ENCODE measurements around the gene TMEM205.
"Not testable (repeated sequence)": the region's sequence is repeated elsewhere in the genome, so short reads cannot be mapped to it uniquely, and the experiment has no call there.

TMEM205 gene

DNA sequence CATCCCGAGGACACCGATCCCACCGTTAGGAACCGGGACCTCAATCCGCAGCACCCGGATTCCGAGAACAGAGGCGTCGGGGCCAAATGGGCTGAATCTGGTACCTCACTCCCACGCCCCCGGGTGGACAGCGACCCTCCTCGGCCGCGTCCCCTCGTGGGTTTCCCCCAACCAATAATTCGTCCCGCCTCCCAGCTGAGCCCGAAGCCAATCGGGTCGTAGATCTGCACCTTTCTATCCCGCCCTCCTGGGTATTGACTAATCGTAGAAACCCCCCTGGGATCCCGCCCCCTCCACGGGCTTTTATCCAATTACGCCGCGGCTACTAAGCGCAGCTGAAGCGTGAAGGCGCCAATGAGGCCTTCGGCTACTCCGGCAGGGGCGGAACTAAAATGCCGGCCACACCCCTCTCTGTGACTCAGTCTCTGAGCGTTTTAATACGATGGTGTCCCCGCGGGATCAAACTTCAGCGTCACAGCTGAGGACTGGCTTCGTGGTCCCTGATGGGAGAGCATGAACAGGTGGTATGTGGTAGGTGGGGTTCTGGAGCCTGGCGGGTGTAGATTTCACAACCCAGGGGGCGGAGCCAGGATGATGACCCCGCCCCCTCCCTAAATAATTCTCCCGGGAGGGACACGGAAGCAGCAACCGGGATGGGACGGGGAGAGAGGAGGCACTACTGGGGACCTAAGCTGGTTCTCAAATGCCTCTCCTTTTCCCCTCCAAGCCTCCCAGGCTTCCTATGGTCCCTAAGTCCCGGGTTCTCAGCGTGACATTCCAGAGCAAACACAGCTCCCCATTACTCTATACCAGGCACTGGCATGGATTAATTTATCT, at the start of gene TMEM205, which contains the start of gene CCDC159:
TSS of gene TMEM205 (minus strand) at position 165 of the 837 bp plus-strand sequence. CDS start 649 bp downstream, outside the sequence.
TSS of gene CCDC159 (plus strand) at position 416 of the 837 bp plus-strand sequence. CDS start at position 504, 88 bp downstream.
- DNase-seq (ENCODE audit: low read depth in 1 of 2, low spot score in 1 of 2) = peak; percentile 94 to 96

DNA sequence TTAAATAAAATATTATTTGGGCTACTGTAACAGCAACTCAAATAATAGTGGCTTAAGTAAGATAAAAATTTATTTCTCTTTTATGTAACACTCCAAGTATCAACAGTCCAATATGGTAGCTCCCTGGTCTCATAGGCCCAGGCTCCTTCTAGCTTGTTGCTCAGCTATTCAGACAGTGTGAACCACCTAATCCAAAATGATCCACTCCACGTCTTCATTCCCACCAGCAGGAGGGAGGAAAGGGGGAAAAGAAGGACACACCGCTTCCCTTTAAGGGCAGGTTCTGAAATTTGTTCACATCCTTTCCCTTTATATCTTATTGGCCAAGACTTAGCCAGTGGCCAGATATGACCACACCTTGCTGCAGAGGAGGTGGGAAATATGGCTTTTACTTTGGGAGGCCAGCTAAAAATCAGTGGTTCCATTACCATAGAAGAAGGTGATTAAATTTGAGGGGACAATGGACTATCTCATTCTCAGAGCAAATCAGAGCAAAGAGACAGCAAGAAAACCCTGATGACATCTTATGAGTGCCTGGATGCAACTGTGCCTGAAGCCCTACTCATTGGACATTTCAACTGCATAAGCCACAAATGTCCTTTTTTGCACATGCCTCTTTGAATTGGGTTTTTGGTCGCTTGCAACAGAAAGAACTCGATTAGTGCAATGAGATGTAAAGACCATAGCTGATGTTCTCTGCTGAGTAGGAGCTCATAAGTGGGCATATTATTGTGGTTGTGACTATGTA, 45.0 kb upstream of the TMEM205 start:
- DNase-seq (ENCODE audit: low read depth in 1 of 2, low spot score in 1 of 2) = no peak

DNA sequence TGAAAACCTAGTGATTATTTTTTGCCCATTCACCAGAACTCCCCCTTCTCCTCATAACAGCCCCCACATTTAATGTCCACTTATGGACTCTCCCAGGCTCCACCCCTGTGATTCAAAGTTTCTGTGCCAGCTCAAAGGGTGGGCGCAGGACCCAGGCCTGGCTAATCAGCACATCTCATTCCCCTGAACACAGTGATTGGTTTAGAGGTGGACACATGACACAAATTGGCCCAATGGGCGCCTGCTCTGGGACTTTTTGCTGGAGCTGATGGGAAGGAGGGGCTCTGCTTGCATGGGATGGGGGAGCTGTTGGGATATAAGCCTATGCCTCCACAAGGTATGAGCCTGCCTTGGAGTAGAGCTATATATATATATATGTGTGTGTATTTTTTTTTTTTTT, 44.3 kb upstream of the TMEM205 start:
- no peak for DNase-seq (ENCODE audit: low read depth in 1 of 2, low spot score in 1 of 2)

DNA sequence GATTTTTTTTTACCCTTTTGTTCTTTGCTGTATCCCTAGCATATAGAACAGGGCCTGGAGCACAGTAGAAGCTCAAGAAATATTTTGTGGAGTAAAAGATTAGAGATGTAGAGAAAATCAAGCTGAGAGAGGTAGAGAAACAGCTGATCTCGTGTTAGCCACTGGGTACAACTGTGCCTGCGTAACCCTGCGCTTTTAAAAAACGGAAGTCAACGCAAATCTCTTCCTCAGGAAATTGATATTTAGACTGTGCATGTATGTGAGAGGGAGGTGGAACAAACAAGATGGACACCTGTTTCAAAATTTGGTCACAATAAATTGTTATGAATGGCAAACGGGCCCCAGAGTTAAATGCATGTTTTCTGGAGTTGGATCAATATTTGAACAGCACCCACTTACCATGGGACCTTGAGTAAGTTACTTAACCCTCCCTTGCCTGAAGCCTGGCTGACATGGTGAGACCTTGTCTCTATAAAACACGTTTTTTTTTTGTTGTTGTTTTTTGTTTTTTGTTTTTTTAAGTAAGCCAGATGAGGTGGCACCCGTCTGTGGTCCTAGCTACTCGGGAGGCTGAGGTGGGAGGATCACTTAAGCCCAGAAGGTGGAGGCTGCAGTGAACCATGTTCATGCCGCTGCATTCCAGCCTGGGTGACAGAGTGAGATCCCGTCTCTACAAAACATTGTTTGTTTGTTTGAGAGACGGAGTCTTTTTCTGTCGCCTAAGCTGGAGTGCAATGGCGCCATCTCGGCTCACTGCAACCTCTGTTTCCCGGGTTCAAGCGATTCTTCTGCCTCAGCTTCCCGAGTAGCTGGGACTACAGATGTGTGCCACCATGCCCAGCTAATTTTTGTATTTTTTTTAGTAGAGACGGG, 41.3 kb upstream of the TMEM205 start:
- no peak for DNase-seq (ENCODE audit: low read depth in 1 of 2, low spot score in 1 of 2)

DNA sequence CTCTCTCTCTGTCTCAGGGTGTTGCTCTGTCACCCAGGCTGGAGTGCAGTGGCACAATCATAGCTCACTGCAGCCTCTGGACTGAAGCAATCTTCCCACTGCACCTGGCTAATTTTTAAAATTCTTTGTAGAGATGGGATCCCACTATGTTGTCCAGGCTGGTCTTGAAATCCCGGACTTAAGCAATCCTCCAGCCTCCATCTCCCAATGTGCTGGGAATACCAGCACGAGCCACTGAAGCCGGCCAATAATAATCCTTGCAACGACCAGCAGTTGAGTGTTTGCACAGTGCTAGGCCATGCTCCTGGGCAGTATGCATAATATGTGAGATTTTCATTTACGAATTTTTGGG, 38.7 kb upstream of the TMEM205 start:
- no peak for DNase-seq (ENCODE audit: low read depth in 1 of 2, low spot score in 1 of 2)

DNA sequence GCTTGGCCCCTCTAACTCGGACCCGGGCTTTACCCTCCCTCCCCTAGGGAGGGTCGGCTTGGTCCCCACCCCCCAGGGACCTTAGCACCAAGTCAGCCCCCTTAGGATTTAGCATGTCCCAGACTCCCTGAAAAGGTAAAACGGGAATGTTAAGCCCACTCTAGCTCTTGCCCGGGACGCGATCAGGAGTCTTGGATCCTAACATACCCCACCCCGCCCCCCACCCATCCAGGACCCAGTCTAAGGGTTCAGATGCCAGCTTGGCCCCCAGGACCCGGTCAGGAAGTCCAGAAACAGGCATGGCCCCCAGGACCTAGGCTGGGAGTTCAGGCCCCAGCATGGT, 37.6 kb upstream of the TMEM205 start:
- DNase-seq (ENCODE audit: low read depth in 1 of 2, low spot score in 1 of 2) = no peak

DNA sequence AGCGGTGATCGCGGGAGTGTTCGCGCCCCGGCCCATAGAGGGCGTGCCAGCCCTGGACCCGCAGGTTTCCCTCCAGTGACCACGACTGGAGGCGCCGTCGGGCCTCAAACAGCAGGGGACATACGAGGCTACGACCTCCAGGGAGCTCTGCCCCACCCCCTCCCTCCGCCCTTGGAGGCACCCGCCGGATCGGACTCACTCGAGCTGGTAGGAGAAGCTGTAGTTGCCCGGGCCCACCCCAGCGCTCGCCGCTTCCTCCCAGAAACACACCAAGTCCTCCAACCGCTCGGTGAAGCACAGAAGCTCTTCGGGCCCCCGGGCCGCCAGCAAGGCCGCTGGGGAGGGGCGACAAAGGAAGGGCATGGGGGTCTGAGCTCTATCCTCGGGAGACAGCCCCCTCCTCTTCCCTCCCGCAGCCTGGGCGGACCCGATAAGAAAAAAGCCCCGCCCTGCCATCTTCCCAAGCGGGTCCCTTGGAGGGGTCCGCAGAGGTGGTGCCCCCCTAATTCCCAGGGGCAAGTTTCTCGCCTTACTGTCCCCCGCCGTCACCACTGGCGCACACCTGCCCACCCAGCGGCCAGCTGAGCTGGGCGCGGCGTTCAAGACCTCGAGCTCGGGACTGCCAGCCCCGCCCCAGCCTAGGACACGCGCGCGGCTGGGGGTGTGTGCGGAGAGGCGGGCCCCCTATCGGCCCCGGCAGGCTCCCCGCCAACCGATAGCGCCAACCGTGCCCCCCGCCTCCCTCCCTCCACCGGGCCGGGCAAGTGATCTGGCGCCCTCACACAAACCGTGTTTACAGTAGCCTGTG, 37.0 kb upstream of the TMEM205 start:
- DNase-seq (ENCODE audit: low read depth in 1 of 2, low spot score in 1 of 2) = peak in 1 of 2 donors; percentile 27

DNA sequence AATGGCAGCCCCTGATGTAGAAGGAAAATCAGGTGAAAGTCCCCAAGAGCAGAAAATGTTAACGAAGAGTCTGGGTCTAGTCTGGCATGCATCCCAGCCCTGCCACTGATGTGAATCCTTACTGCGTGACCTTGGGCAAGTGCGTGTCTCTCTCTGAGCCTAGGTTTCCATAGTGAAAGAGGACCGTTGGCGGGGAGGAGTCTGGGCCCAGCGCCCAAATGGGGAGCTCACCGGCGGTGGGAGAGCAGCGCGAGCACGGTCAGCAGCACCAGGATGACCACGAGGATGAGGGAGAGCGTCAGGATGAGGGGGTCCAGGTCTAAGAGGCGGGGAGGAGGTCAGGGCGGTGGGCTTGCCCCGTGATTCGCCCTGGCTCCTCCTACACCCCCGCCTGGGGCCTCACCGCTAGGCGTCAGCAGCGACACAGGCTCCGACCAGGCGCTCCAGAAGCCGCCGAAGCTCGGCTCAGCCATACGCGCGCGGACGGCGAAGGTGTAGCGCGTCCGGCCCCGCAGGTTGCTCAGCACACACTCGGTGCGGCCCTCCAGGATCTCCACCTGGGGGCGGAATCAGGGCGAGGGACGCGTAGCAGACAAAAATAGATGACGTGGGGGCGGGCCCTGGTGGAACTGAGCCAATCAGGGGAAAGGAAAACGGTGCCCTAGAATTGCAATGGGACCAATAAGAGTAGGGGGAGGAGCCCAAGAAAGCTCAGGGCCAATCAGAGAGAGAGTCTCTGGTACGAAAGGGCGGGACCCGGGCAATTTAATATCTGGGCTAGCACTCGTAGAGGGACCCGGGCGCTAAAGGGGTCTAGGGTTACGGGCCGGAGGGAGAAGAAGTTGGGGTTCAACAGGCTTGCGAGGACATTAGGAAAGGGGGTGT, 34.8 kb upstream of the TMEM205 start:
- peak; percentile 90 to 95 for DNase-seq (ENCODE audit: low read depth in 1 of 2, low spot score in 1 of 2)

DNA sequence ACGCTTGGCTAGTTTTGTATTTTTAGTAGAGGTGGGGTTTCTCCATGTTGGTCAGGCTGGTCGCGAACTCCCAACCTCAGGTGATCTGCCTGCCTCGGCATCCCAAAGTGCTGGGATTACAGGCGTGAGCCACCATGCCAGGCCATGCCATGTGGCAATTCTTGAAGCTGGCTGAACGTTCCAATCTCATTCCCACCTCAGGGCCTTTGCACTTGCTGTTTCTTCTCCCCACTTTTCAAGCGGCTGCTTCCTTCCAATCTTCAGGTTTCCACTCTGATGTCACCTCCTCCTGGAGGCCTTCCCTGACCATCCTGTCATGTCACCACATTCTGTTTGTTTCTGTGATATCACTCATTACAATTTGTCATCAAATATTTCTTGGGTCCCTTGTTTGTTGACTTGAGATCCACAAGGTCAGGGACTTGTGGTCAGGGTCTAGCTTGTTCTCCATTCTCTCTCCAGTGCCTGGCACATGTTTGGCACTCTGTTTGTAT, 33.8 kb upstream of the TMEM205 start:
- DNase-seq (ENCODE audit: low read depth in 1 of 2, low spot score in 1 of 2) = no peak

DNA sequence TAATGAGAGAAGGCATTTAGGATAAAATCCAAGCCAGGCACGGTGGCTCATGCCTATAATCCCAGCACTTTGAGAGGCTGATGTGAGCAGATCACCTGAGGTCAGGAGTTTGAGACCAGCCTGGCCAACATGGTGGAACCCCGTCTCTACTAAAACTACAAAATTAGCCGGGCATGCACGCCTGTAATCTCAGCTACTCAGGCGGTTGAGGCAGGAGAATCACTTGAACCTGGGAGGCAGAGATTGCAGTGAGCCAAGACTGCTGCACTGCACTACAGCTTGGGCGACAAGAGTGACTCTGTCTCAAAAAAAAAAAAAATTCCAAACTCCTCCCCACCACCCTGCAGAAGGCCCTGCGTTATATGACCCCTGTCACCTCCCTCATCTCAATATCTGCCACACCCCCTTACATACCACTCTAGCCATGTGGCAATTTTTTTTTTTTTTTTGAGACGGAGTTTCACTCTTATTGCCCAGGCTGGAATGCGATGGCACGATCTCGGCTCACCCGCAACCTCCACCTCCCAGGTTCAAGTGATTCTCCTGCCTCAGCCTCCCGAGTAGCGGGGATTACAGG, 33.3 kb upstream of the TMEM205 start:
- DNase-seq (ENCODE audit: low read depth in 1 of 2, low spot score in 1 of 2) = not testable (repeated sequence)

DNA sequence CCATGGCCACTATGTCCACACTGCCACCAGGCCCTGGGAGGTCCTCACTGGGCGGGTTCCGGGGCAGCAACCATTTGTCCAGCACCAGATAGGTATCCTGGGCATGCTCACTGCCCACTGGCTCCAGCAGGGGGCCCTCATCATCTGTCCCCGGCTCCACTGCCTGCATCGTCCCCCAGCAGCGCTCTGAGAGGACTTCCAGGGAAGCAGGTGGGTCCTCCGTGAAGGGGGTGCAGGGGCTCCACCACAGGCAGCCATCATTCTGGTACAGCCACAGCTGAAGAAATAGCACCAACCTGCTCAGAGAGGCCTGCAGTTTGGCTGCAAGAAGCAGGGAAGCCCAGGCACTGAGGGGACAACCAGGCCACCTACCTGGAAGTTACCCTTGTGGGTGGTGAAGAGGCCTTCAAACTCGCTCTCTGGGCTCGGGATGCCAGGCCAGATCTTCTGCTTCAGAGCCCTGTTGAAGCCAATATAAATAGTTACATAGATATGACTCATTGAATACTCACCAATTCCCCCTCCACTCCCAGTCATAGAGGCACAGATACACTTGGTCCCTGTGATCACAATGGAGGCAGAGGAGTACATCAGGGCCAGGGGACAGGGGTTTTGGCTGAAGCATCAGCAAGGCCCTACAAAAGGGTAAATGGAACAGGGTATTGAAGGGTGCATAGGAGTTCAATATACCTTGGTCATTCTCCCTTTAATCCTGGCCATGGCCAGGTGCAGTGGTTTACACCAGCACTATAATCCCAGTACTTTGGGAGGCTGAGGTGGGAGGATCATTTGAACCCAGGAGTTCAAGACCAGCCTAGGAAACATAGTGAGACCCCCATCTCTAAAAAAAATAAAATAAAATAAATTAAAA, 32.5 kb upstream of the TMEM205 start:
- DNase-seq (ENCODE audit: low read depth in 1 of 2, low spot score in 1 of 2) = no peak

DNA sequence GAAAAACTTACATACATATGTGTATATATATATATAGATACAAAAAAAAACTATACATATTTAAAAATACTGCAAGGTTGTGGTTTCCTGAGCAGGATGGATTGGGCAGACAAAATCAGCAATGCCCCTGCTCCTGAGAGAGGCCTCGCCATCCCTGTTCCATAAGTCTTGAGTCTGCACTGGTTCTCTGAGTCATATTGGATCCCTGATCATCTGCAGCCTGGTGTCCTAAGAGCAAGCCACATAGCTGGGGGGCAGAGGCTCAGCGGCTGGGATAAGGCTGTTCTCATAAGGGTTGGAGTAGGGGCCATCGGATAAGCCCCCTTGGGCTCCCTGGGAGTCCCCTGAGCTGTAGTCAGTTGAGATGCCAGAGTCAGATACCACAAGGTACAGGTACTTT, 31.7 kb upstream of the TMEM205 start:
- no peak for DNase-seq (ENCODE audit: low read depth in 1 of 2, low spot score in 1 of 2)

DNA sequence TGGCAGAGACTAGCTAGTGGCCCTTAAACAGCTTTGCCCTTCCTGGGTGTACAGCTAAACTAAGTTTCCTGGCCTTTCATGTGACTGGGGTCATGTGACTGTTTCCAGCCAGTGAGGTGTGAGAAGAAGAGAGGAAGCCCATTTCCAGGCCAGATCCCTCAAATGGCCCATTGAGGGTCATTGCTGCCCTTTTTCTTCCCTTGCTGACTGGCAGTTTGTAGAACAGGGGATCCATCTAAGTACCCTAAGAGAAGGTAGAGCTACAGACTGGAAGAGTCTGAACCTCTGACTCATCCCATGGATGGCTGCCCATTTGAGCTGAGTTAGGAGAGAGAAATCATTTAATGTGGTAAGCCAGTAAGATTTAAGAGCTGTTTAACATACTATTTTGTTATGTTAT, 31.2 kb upstream of the TMEM205 start:
- no peak for DNase-seq (ENCODE audit: low read depth in 1 of 2, low spot score in 1 of 2)

DNA sequence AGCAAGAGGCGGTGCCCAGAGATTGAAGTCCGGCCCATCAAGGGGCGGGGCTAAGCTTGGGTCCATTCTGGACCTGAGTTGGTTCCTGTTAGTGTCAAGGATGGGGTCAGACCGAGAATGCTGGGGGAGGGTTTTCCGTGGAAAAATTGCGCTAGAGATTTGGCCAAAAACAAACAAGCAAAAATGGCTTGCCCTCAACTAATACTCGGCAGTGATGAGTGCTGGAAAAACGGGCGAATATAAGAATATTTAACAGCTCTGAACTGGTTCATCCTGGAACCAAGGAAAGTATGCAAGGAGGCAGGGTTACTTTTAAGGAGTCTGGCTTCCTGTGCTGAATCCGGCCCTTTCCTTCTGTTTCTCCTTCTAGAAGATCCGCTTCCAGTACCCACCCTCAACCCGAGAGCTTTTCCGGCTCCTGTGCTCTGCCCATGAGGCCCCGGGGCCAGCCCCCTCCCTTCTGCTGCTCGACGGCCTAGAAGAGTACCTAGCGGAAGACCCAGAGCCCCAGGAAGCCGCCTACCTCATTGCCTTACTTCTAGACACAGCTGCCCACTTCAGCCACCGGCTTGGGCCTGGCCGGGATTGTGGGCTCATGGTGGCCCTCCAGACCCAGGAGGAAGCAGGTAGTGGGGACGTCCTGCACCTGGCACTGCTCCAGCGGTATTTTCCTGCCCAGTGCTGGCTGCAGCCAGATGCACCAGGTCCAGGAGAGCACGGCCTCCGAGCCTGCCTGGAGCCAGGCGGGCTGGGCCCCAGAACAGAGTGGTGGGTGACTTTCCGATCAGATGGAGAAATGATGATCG, 29.3 kb upstream of the TMEM205 start:
- DNase-seq (ENCODE audit: low read depth in 1 of 2, low spot score in 1 of 2) = peak; percentile 49 to 52

DNA sequence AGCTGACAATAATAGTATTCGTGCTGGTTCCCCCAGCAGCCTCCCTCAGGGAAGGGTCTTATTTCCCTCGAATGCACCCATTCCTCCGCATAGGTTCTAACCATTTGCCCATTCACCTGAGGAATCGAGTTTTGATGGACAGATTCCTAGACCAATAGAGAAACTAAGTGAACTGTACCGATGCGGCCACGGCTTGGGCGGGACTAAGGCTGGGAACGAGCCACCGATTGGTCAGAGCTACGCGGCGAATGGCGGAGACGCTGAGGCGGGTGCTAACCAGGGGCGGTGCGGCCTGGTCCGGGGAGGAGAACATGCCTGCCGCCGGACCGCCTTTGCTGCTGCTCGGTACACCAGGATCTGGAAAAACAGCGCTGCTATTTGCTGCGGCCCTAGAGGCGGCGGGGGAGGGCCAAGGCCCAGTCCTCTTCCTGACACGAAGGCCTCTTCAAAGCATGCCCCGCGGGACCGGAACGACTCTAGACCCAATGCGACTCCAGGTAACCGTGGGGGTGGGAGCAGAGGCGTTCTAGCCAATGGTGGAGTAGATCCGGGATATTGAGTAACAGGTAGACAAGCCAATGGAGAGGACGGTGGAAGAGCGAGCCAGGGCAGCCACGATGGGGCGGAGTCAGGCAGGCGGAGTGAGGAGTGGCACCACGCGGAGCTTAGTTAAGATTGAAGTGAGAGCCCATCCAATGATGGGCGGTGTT, 28.5 kb upstream of the TMEM205 start, which contains the start of gene SWSAP1:
TSS of gene SWSAP1 (plus strand) at position 234 of the 710 bp plus-strand sequence. CDS start at position 249, 15 bp downstream.
- DNase-seq (ENCODE audit: low read depth in 1 of 2, low spot score in 1 of 2) = peak; percentile 91 to 92

DNA sequence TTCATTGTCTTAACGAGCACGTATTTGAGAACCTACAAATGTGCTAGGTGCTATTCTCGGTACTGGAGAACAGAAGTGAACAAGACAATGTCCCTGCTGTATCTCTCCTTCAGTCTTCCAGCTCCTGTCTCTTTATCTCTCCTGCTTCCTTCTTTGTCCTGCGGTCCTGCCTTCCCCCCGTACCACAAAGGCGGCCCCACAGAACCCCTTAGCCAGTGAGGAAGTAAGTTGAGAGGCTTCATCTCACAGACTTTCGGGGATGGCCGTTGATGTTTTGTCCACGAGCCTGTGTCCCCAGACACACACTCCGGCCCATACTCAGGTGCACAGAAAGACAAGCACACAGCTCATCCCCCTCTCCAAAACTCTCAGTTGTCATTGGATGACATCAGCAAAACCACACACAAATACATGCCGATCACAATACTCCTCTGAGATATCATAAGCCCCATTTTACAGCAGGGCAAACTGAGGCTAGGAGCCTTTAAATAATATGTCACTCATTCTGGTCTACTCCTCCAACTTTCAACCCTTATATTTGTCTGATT, 27.9 kb upstream of the TMEM205 start:
- no peak for DNase-seq (ENCODE audit: low read depth in 1 of 2, low spot score in 1 of 2)
